ENCODE measurements around the gene ABCA9.
"Not testable (repeated sequence)": the region's sequence is repeated elsewhere in the genome, so short reads cannot be mapped to it uniquely, and the experiment has no call there.

ABCA9 gene

GRCh38 chr17:68953340-68953997 lies 107.3 kb downstream of the ABCA9 start:
- DNase-seq: no peak

GRCh38 chr17:68950725-68951124 lies 110.0 kb downstream of the ABCA9 start:
- no peak for DNase-seq

- not testable (repeated sequence) for DNase-seq
Measured at GRCh38 chr17:68947868-68948267, 112.9 kb downstream of the ABCA9 start.

- no peak for DNase-seq
Measured at GRCh38 chr17:68944435-68945035, 116.2 kb downstream of the ABCA9 start.

- not testable (repeated sequence) for DNase-seq
Measured at GRCh38 chr17:68943812-68944182, 116.9 kb downstream of the ABCA9 start.

GRCh38 chr17:68943123-68943811 lies 117.5 kb downstream of the ABCA9 start:
- DNase-seq: no peak

GRCh38 chr17:68942389-68942788 lies 118.3 kb downstream of the ABCA9 start:
- DNase-seq: no peak

GRCh38 chr17:68941761-68942160 lies 119.0 kb downstream of the ABCA9 start:
- DNase-seq: no peak

GRCh38 chr17:68939195-68939594 lies 121.5 kb downstream of the ABCA9 start:
- DNase-seq: no peak

- DNase-seq: no peak
Measured at GRCh38 chr17:68937890-68938514, 122.7 kb downstream of the ABCA9 start.

- no peak for DNase-seq
Measured at GRCh38 chr17:68927516-68927915, 133.2 kb downstream of the ABCA9 start.

- DNase-seq: no peak
Measured at GRCh38 chr17:68924793-68925720, 135.7 kb downstream of the ABCA9 start.
